Keratinocyte (primary cell): ENCODE measurements around the gene PPP1R14B. TPM values are rescaled to one million over a fixed set of nuclear protein-coding genes. Genes with fewer than 3 reads are reported as not detected.

Experiments used
- DNase-seq: peaks from one replicate; pipeline ENCODE4 v3.0.0-alpha.2; 2011; ENCODE audit warnings: low read depth, missing footprints, low spot score
- FAIRE-seq: peaks from 2 replicates; lab custom pipeline; 2011; peaks lifted over from hg19 to GRCh38; lab: Jason Lieb, UNC
- H2AFZ ChIP-seq: 2 replicates; pipeline ENCODE4 v1.6.0; 2012; ENCODE audit warnings: low read length, control low read depth, inconsistent platforms; ENCODE audit not compliant: control insufficient read depth
- H3K27ac ChIP-seq: 2 replicates; pipeline ENCODE4 v1.5.1; 2011; ENCODE audit warnings: low read length; ENCODE audit not compliant: control insufficient read depth, insufficient read depth
- H3K27me3 ChIP-seq: 3 replicates; pipeline ENCODE4 v1.6.0; 2011; ENCODE audit warnings: low read length; ENCODE audit not compliant: control insufficient read depth, insufficient read depth; ENCODE audit errors: extremely low read depth
- H3K36me3 ChIP-seq, 2 experiments: 2 replicates in 1 of 2; 3 replicates in 1 of 2; pipeline ENCODE4 v1.5.1; 2011; ENCODE audit warnings: low read length in 2 of 2, mild to moderate bottlenecking in 1 of 2; ENCODE audit not compliant: control insufficient read depth in 2 of 2, insufficient read depth in 2 of 2; ENCODE audit errors: extremely low read depth in 1 of 2
- H3K4me1 ChIP-seq: 3 replicates; pipeline ENCODE4 v1.5.1; 2011; ENCODE audit warnings: low read length; ENCODE audit not compliant: control insufficient read depth, insufficient read depth; ENCODE audit errors: extremely low read depth
- H3K4me2 ChIP-seq: 3 replicates; pipeline ENCODE4 v1.6.0; 2011; ENCODE audit warnings: low read depth, low read length; ENCODE audit not compliant: control insufficient read depth, insufficient read depth; ENCODE audit errors: extremely low read depth
- H3K4me3 ChIP-seq, 3 experiments: fragments of 200-600 bp in 1 of 3; sonication (generic) in 1 of 3; 2 replicates in 2 of 3; 3 replicates in 1 of 3; pipeline ENCODE4 v1.5.1; 2011 to 2016; ENCODE audit warnings: low read length in 3 of 3, mild to moderate bottlenecking in 3 of 3, control low read depth in 2 of 3, inconsistent platforms in 1 of 3, low read depth in 1 of 3, mixed read lengths in 1 of 3, mixed run types in 1 of 3, moderate library complexity in 1 of 3; ENCODE audit not compliant: control insufficient read depth in 2 of 3, insufficient read depth in 2 of 3; ENCODE audit errors: extremely low read depth in 1 of 3
- H3K79me2 ChIP-seq: 2 replicates; pipeline ENCODE4 v1.6.0; 2012; ENCODE audit warnings: low read length; ENCODE audit not compliant: control insufficient read depth, insufficient read depth
- H3K9ac ChIP-seq: 3 replicates; pipeline ENCODE4 v1.6.0; 2011; ENCODE audit warnings: low read length; ENCODE audit not compliant: control insufficient read depth, insufficient read depth; ENCODE audit errors: extremely low read depth
- H3K9me1 ChIP-seq: 3 replicates; pipeline ENCODE4 v1.6.0; 2011; ENCODE audit warnings: low read length; ENCODE audit not compliant: control insufficient read depth, insufficient read depth; ENCODE audit errors: extremely low read depth
- H3K9me3 ChIP-seq: 2 replicates; pipeline ENCODE4 v1.5.1; 2012; ENCODE audit warnings: low read depth, low read length; ENCODE audit not compliant: control insufficient read depth
- H4K20me1 ChIP-seq: 3 replicates; pipeline ENCODE4 v1.6.0; 2011; ENCODE audit warnings: low read length; ENCODE audit not compliant: control insufficient read depth, insufficient read depth; ENCODE audit errors: extremely low read depth
- CTCF ChIP-seq, 3 experiments: IDR thresholded peaks in 1 of 3; conservative IDR thresholded peaks in 1 of 3; optimal IDR thresholded peaks in 1 of 3; 2 replicates in 2 of 3; 3 replicates in 1 of 3; pipeline versions ENCODE3 to v1.5.1; 2011; ENCODE audit warnings: low read length in 3 of 3, mild to moderate bottlenecking in 3 of 3, moderate library complexity in 2 of 3, control low read depth in 1 of 3, inconsistent platforms in 1 of 3; ENCODE audit not compliant: insufficient read depth in 2 of 3; ENCODE audit errors: extremely low read depth in 1 of 3
- EZH2 ChIP-seq: IDR thresholded peaks from one replicate; pipeline ENCODE4 v1.6.1; 2012; ENCODE audit warnings: inconsistent platforms, mild to moderate bottlenecking, low read length, moderate library complexity
- dilution Hi-C: fragments of 300-500 bp; cut with MboI; formaldehyde crosslinking; loops from one replicate; pipeline ENCODE4 v1.7.0; 2020; ENCODE audit warnings: low sequenced_read_pairs; ENCODE audit not compliant: extremely low pct_ligation_motif_present
- polyA plus RNA-seq, 5 experiments: library from polyadenylated mRNA; depleted of rRNA in 3 of 5; stranded (reverse) in 3 of 5; stranded (forward) in 1 of 5; unstranded in 1 of 5; fragments of >200 nt; gene quantifications; 1 replicate in 1 of 5; 2 replicates in 3 of 5; 3 replicates in 1 of 5; pipeline versions ENCODE4 v1.2.1 to v1.2.3, GENCODE V29; 2011 to 2012; ENCODE audit warnings: missing spikeins in 2 of 5, low read depth in 1 of 5, low replicate concordance in 1 of 5

The PPP1R14B gene
- polyA plus RNA-seq, 1 donor (not counting 4 experiments of a cell fraction or from before 2014, with no cell fraction given) = 208 TPM

DNA sequence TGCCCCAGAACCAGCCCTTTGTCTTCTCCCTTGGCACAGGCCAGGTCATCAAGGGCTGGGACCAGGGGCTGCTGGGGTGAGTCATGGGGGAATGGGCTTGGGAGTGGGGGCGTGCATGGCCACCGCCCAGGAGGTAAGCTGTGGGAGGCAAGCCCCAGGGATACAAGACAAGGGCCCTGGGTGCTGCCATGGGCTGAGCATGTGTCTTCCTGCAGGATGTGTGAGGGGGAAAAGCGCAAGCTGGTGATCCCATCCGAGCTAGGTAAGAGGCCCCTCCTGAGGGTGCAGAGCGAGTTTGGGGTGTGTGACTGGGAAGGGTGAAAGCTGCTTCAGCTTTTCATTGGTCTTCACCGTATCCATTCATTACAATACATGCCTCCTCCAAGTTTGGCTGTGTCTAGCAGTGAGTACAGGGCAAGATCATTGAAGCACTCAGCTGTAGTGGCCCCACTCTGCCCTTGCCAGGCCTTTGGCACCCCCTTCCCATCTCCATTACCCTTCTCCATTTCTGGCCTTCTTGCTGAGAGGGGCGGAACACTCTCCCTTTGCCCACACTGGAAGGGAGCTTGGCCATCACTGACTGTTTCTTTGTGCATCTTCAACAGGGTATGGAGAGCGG, 3.4 kb downstream of the PPP1R14B start:
- peaks cover 11 to 22% of the 10 kb centered on the region in 2 experiments for H3K36me3 ChIP-seq
- peak overlapping the region; percentile 67 for H3K4me2 ChIP-seq
- dilution Hi-C loops = no loop called here
- H3K9ac ChIP-seq = no peak overlapping the region
- peak overlapping the region; percentile 2 for H3K27ac ChIP-seq
- no peak for TF ChIP-seq EZH2
- no peak for TF ChIP-seq CTCF (optimal IDR thresholded peaks at IDR 0.05 in 1 of 3, IDR thresholded peaks at IDR 0.05 in 1 of 3, conservative IDR thresholded peaks at IDR 0.05 in 1 of 3; ENCODE audit: extremely low read depth in 1 of 3, insufficient read depth in 2 of 3, low read length in 3 of 3)
- no peaks in the 10 kb centered on the region for H3K9me3 ChIP-seq
- DNase-seq = no peak
- H4K20me1 ChIP-seq = no peaks in the 10 kb centered on the region
- H3K27me3 ChIP-seq = no peaks in the 10 kb centered on the region
- FAIRE-seq = no peak
- H3K9me1 ChIP-seq = no peaks in the 10 kb centered on the region
- no peak overlapping the region for H3K4me3 ChIP-seq
- peaks cover 40% of the 10 kb centered on the region for H3K4me1 ChIP-seq
- H3K79me2 ChIP-seq = peaks cover 26% of the 10 kb centered on the region
- H2AFZ ChIP-seq = no peak overlapping the region

- DNase-seq (no peak), FAIRE-seq (no peak)
- Histone ChIP-seq H3K79me2 (peaks cover 26% of the 10 kb centered on the region), H3K4me3 (peak overlapping the region; percentile 72 to 87 (median 82)), H3K4me2 (peak overlapping the region; percentile 67), H3K9me1 (no peaks in the 10 kb centered on the region), H3K4me1 (peaks cover 43% of the 10 kb centered on the region), H3K27ac (peak overlapping the region; percentile 58), H3K27me3 (no peaks in the 10 kb centered on the region), H3K9me3 (no peaks in the 10 kb centered on the region), H4K20me1 (no peaks in the 10 kb centered on the region), H3K9ac (peak overlapping the region; percentile 79), H3K36me3 (peaks cover 14 to 30% of the 10 kb centered on the region in 2 experiments), H2AFZ (no peak overlapping the region)
- TF ChIP-seq CTCF (optimal IDR thresholded peaks at IDR 0.05 in 1 of 3, IDR thresholded peaks at IDR 0.05 in 1 of 3, conservative IDR thresholded peaks at IDR 0.05 in 1 of 3; ENCODE audit: extremely low read depth in 1 of 3, insufficient read depth in 2 of 3, low read length in 3 of 3) (no peak), EZH2 (no peak)
- dilution Hi-C loops = no loop called here
Observed at GRCh38 chr11:64241491-64242374, 5.0 kb downstream of the PPP1R14B start.
